Nephron progenitor cell (in vitro differentiated cells): Measurements from ENCODE around the gene TKTL1.
A peak's percentile ranks its signal among the peaks of the same experiment; 100 is the strongest.

ENCODE experiments used
- DNase-seq: peaks from one replicate; pipeline ENCODE4 v3.0.0; 2021
- H3K27ac Mint-ChIP-seq: 2 replicates; pipeline ENCODE4 v1.8.0; 2021; ENCODE audit warnings: mild to moderate bottlenecking, moderate library complexity, mixed read lengths
- H3K27me3 Mint-ChIP-seq: 2 replicates; pipeline ENCODE4 v1.8.0; 2021; ENCODE audit warnings: mild to moderate bottlenecking, low read depth, mixed read lengths; ENCODE audit not compliant: poor library complexity
- H3K36me3 Mint-ChIP-seq: 2 replicates; pipeline ENCODE4 v1.8.0; 2021; ENCODE audit warnings: low read depth, mixed read lengths
- H3K4me1 Mint-ChIP-seq: 2 replicates; pipeline ENCODE4 v1.8.0; 2021; ENCODE audit warnings: mixed read lengths
- H3K4me3 Mint-ChIP-seq: 2 replicates; pipeline ENCODE4 v1.8.0; 2021; ENCODE audit warnings: mild to moderate bottlenecking, moderate library complexity, mixed read lengths
- H3K9me3 Mint-ChIP-seq: 2 replicates; pipeline ENCODE4 v1.8.0; 2021; ENCODE audit warnings: mild to moderate bottlenecking, moderate library complexity, mixed read lengths
- TF ChIP-seq, protein P1 (sequence below): fragments of 200-600 bp; sonication (generic); IDR thresholded peaks from 2 replicates; pipeline ENCODE4 v1.5.0; 2021; ENCODE audit warnings: antibody characterized with exemption

Gene TKTL1

DNA sequence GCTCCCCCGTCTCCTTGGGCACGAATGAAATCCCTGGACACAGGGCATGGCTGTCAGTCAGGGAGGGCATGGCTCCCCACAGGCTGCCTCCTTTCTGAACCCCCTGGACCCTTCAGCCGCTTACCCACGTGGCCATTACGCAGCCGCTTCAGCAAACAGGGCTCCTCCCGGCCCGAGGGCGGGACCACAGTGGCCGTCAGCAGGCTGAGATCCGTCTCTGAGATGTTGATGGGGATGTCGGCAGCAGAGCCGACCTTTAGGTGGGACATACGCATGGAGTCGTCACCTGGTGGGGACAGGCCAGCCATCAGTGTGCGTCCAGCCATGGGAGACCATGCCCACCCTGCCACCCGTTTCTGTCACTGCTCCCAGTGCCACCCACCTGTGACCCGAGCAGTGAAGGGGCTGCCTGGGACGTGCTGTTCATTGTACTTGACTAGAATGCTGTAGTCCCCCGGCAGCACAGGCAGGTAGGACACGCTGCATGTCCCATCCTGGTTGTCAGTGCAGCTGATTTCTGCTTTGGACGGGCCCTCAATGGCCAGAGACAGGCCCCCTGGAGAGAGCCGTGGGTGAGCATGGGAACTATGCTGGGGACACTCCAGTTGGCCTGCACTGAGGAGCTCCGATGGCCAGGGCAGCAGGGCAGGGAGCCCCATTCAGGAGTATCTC is 57.7 kb downstream of the TKTL1 start:
- no peaks in the 10 kb centered on the region for H3K27me3 Mint-ChIP-seq
- no peaks in the 10 kb centered on the region for H3K4me1 Mint-ChIP-seq
- H3K27ac Mint-ChIP-seq: no peak overlapping the region
- H3K4me3 Mint-ChIP-seq: no peak overlapping the region
- peaks cover 16% of the 10 kb centered on the region for H3K9me3 Mint-ChIP-seq
- H3K36me3 Mint-ChIP-seq: peaks cover 9% of the 10 kb centered on the region
- no peak for DNase-seq
- TF ChIP-seq, protein P1, sequence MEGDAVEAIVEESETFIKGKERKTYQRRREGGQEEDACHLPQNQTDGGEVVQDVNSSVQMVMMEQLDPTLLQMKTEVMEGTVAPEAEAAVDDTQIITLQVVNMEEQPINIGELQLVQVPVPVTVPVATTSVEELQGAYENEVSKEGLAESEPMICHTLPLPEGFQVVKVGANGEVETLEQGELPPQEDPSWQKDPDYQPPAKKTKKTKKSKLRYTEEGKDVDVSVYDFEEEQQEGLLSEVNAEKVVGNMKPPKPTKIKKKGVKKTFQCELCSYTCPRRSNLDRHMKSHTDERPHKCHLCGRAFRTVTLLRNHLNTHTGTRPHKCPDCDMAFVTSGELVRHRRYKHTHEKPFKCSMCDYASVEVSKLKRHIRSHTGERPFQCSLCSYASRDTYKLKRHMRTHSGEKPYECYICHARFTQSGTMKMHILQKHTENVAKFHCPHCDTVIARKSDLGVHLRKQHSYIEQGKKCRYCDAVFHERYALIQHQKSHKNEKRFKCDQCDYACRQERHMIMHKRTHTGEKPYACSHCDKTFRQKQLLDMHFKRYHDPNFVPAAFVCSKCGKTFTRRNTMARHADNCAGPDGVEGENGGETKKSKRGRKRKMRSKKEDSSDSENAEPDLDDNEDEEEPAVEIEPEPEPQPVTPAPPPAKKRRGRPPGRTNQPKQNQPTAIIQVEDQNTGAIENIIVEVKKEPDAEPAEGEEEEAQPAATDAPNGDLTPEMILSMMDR: no peak

GRCh38 chrX:154354013-154354412 is 58.4 kb downstream of the TKTL1 start:
- Mint-ChIP-seq H3K27me3 (no peaks in the 10 kb centered on the region), H3K9me3 (peaks cover 23% of the 10 kb centered on the region), H3K36me3 (peaks cover 15% of the 10 kb centered on the region), H3K4me1 (no peaks in the 10 kb centered on the region), H3K4me3 (no peak overlapping the region), H3K27ac (no peak overlapping the region)
- no peak for DNase-seq
- TF ChIP-seq, protein P1: no peak

GRCh38 chrX:154354516-154354915 is 58.9 kb downstream of the TKTL1 start:
- Mint-ChIP-seq H3K27me3 (no peaks in the 10 kb centered on the region), H3K27ac (no peak overlapping the region), H3K4me1 (no peaks in the 10 kb centered on the region), H3K36me3 (peaks cover 15% of the 10 kb centered on the region), H3K9me3 (peaks cover 23% of the 10 kb centered on the region), H3K4me3 (no peak overlapping the region)
- TF ChIP-seq, protein P1: no peak
- no peak for DNase-seq

- Mint-ChIP-seq H3K27me3 (no peaks in the 10 kb centered on the region), H3K27ac (no peak overlapping the region), H3K9me3 (peaks cover 23% of the 10 kb centered on the region), H3K36me3 (peaks cover 15% of the 10 kb centered on the region), H3K4me1 (no peaks in the 10 kb centered on the region), H3K4me3 (no peak overlapping the region)
- no peak for DNase-seq
- TF ChIP-seq, protein P1: no peak
Measured at GRCh38 chrX:154355094-154355775, 59.6 kb downstream of the TKTL1 start.

DNA sequence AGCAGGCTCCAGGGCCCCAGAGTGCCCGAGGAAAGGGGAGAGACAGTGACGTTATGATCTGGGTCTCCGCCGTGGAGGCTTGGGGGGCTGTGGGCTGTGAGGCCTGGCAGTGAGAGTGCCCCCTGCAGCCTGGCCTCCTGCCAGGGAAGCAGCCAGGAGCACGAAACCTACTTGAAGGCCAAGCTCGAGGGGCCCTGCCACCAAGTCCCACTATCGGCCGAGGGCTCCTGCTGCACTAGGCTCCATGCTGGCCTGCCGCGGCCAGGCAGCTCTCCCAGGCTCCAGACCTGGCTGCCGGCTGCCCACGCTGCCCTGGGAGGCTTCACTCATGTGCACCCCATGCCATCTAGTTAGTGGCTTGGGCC is 60.2 kb downstream of the TKTL1 start:
- TF ChIP-seq, protein P1: no peak
- no peaks in the 10 kb centered on the region for H3K27me3 Mint-ChIP-seq
- no peak overlapping the region for H3K27ac Mint-ChIP-seq
- H3K36me3 Mint-ChIP-seq: peaks cover 15% of the 10 kb centered on the region
- peaks cover 27% of the 10 kb centered on the region for H3K9me3 Mint-ChIP-seq
- H3K4me1 Mint-ChIP-seq: no peaks in the 10 kb centered on the region
- DNase-seq: no peak
- no peak overlapping the region for H3K4me3 Mint-ChIP-seq

GRCh38 chrX:154356596-154356995 is 61.0 kb downstream of the TKTL1 start:
- H3K4me1 Mint-ChIP-seq: no peaks in the 10 kb centered on the region
- TF ChIP-seq, protein P1: no peak
- H3K27me3 Mint-ChIP-seq: no peaks in the 10 kb centered on the region
- H3K27ac Mint-ChIP-seq: peak overlapping the region; percentile 90
- no peak for DNase-seq
- H3K4me3 Mint-ChIP-seq: no peak overlapping the region
- H3K9me3 Mint-ChIP-seq: peaks cover 29% of the 10 kb centered on the region
- peaks cover 15% of the 10 kb centered on the region for H3K36me3 Mint-ChIP-seq
